Measurements from ENCODE around the gene NTRK3.

NTRK3 gene

DNA sequence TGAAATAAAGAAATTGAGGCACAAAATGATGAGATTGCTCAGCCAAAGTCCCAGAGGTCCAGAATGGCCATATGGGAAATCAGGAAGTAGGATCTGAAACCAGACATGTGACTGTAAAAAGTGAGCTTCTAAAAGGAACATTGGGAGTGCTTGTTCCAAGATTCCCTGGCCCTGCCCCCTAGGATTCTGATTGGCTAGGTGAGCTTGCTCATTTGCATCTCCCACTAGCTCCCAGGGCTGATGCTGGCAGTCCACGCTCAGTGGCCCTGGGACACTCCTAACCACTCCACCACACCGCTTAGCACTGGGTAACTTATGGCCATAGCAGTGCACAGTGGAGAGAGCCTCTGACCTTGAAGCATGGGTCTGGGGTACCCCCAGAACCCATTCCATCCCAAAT lies 326.7 kb downstream of the NTRK3 start:
- Mint-ChIP-seq H3K4me3 (no peak overlapping the region), H3K36me3 (ENCODE audit: low read depth) (no peaks in the 10 kb centered on the region), H3K9me3 (no peaks in the 10 kb centered on the region), H3K4me1 (ENCODE audit: low read depth) (no peaks in the 10 kb centered on the region), H3K27me3 (no peaks in the 10 kb centered on the region), H3K27ac (no peak overlapping the region)
- intact Hi-C loops (cut with micrococcal nuclease) = no loop called here

DNA sequence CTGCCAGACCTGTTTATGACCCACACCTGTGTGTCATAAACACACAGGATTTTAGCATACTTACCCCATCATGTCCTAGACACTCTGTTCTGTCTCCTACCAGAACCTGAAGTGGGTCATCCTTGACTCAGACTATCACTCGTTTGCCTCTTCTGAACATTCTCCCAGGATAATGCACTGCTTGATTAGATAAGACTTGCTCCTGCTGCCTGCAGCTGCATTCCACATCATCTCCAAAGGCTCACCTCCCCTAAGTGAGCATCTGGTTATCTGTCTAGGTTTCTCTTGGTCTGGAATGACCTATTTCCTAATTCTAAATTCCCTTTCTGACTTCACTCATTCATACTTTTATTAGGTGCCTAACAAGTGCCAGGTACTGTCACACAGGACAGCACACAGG lies 332.1 kb downstream of the NTRK3 start:
- intact Hi-C loops (cut with micrococcal nuclease) = no loop called here
- no peaks in the 10 kb centered on the region for H3K36me3 Mint-ChIP-seq (ENCODE audit: low read depth)
- no peak overlapping the region for H3K4me3 Mint-ChIP-seq
- H3K9me3 Mint-ChIP-seq = no peaks in the 10 kb centered on the region
- peaks cover 5% of the 10 kb centered on the region for H3K27me3 Mint-ChIP-seq
- no peaks in the 10 kb centered on the region for H3K4me1 Mint-ChIP-seq (ENCODE audit: low read depth)
- no peak overlapping the region for H3K27ac Mint-ChIP-seq

DNA sequence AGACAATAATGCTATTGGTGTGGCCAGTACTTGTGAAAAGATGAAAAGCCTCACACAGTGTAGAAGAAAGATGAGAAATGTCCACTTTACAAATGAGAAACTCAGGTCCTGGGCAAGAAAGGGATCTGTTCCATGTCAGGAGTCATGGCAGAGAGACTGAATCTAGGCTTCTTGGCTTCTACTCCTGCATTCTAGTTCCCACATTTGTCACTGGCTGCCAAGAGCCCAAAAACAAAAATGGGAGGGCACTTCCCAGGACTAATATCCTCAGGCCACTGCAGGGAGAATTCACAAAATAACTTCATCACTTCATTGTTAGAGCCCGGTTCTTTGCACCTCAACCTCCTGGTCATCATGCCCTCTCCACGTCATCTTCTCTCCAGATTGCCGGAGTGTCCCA lies 337.5 kb downstream of the NTRK3 start:
- peaks cover 6% of the 10 kb centered on the region for H3K27me3 Mint-ChIP-seq
- peaks cover 5% of the 10 kb centered on the region for H3K4me1 Mint-ChIP-seq (ENCODE audit: low read depth)
- H3K36me3 Mint-ChIP-seq (ENCODE audit: low read depth) = no peaks in the 10 kb centered on the region

DNA sequence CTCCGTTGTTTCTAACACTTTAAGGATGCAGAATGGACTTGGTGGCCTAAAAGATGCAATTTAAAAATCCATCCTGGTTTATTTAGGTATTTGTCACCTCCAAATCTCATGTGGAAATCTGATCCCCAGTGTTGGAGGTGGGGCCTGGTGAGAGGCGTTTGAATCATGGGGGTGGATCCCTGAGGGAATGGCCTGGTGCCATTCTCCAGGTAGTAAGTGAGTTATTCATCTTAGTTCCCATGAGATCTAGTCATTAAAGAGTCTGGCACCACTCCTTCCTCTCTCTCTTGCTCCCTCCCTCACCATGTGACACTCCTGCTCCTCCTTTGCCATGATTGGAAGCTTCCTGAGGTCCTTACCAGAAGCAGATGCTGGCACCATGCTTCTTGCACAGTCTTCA lies 339.1 kb downstream of the NTRK3 start:
- Mint-ChIP-seq H3K27ac (no peak overlapping the region), H3K4me3 (no peak overlapping the region), H3K27me3 (peaks cover 7% of the 10 kb centered on the region), H3K4me1 (ENCODE audit: low read depth) (peaks cover 5% of the 10 kb centered on the region), H3K36me3 (ENCODE audit: low read depth) (no peaks in the 10 kb centered on the region), H3K9me3 (peaks cover 14% of the 10 kb centered on the region)
- intact Hi-C loops (cut with micrococcal nuclease) = no loop called here

More for the DNA sequence above, 337.5 kb downstream of the NTRK3 start:
- H3K27ac Mint-ChIP-seq = no peak overlapping the region
- intact Hi-C loops (cut with micrococcal nuclease) = no loop called here
- peaks cover 14% of the 10 kb centered on the region for H3K9me3 Mint-ChIP-seq
- H3K4me3 Mint-ChIP-seq = no peak overlapping the region

DNA sequence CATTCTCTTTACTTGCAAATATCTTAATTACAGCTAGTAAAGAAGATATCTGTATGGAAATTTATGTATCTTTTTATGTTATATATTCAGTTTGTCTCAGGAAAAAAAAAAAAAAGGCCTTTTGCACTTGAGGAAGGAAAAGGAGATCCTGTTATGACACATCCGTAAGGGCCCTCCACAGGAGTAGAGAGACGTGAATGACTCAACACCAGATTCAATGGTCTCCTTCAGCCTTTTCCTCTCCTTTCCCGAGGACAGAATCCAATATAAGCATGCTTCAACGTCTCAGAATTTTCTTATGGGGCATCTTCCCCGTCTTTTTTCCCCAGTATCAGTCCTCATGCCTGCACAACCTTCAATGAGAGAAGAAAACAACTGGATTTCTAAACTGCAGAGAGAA lies 340.3 kb downstream of the NTRK3 start:
- intact Hi-C loops (cut with micrococcal nuclease) = no loop called here
- Mint-ChIP-seq H3K4me3 (no peak overlapping the region), H3K9me3 (peaks cover 14% of the 10 kb centered on the region), H3K27ac (no peak overlapping the region), H3K36me3 (ENCODE audit: low read depth) (no peaks in the 10 kb centered on the region), H3K27me3 (peaks cover 12% of the 10 kb centered on the region), H3K4me1 (ENCODE audit: low read depth) (peaks cover 5% of the 10 kb centered on the region)

- Mint-ChIP-seq H3K4me3 (no peak overlapping the region), H3K9me3 (peaks cover 6% of the 10 kb centered on the region), H3K36me3 (ENCODE audit: low read depth) (no peaks in the 10 kb centered on the region), H3K4me1 (ENCODE audit: low read depth) (peaks cover 5% of the 10 kb centered on the region), H3K27me3 (peaks cover 31% of the 10 kb centered on the region), H3K27ac (no peak overlapping the region)
- intact Hi-C loops (cut with micrococcal nuclease) = no loop called here
These were observed 346.2 kb downstream of the NTRK3 start for GRCh38 chr15:87910301-87910700.

GRCh38 chr15:87907676-87908446 lies 348.7 kb downstream of the NTRK3 start:
- Mint-ChIP-seq H3K4me1 (ENCODE audit: low read depth) (peaks cover 12% of the 10 kb centered on the region), H3K27me3 (peaks cover 31% of the 10 kb centered on the region), H3K27ac (no peak overlapping the region), H3K4me3 (no peak overlapping the region), H3K9me3 (no peaks in the 10 kb centered on the region), H3K36me3 (ENCODE audit: low read depth) (no peaks in the 10 kb centered on the region)
- intact Hi-C loops (cut with micrococcal nuclease) = no loop called here

GRCh38 chr15:87906444-87906843 lies 350.1 kb downstream of the NTRK3 start:
- Mint-ChIP-seq H3K4me3 (no peak overlapping the region), H3K27me3 (peaks cover 27% of the 10 kb centered on the region), H3K4me1 (ENCODE audit: low read depth) (peaks cover 21% of the 10 kb centered on the region), H3K27ac (no peak overlapping the region), H3K36me3 (ENCODE audit: low read depth) (no peaks in the 10 kb centered on the region), H3K9me3 (no peaks in the 10 kb centered on the region)
- intact Hi-C loops (cut with micrococcal nuclease) = no loop called here

DNA sequence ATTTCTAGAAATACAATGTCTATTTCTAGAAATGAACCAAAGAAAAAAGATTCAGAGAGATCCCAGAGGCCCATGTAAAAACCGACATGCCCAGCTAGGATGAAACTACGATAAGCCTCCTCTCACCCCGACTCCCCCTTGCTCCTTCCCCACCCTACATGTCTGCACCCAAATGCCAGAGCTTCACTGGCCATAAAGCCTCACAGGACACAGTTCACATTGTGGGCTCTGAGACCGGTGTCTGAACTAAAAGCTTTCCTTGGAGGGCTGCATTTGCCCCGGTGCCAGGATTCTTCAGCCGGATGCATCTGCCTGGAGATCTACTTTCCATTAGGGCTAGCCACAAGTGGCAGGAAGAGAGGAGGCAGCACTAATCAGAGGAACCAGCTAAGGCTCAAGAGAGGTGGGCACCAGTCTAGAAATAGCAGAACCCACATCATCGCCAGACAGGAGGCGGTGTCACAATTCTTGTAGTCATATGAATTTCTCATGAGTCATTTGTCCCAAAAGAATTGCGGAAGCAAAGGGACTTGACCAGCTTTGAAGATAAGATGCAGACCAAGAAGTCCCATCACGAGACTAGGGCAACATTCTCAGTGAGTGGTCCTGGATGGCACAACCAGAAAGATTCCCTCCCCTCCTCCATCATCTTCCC lies 353.6 kb downstream of the NTRK3 start:
- intact Hi-C loops (cut with micrococcal nuclease) = no loop called here
- H3K27ac Mint-ChIP-seq = peak overlapping the region; percentile 71
- no peak overlapping the region for H3K4me3 Mint-ChIP-seq

GRCh38 chr15:87901926-87902690 lies 354.4 kb downstream of the NTRK3 start:
- intact Hi-C loops (cut with micrococcal nuclease) = no loop called here
- no peaks in the 10 kb centered on the region for H3K9me3 Mint-ChIP-seq
- H3K36me3 Mint-ChIP-seq (ENCODE audit: low read depth) = no peaks in the 10 kb centered on the region
- peak overlapping the region; percentile 71 for H3K27ac Mint-ChIP-seq
- H3K4me1 Mint-ChIP-seq (ENCODE audit: low read depth) = peaks cover 21% of the 10 kb centered on the region
- peaks cover 10% of the 10 kb centered on the region for H3K27me3 Mint-ChIP-seq
- H3K4me3 Mint-ChIP-seq = no peak overlapping the region

More for the DNA sequence above, 353.6 kb downstream of the NTRK3 start:
- H3K36me3 Mint-ChIP-seq (ENCODE audit: low read depth) = no peaks in the 10 kb centered on the region
- peaks cover 21% of the 10 kb centered on the region for H3K4me1 Mint-ChIP-seq (ENCODE audit: low read depth)
- peaks cover 12% of the 10 kb centered on the region for H3K27me3 Mint-ChIP-seq
- no peaks in the 10 kb centered on the region for H3K9me3 Mint-ChIP-seq

DNA sequence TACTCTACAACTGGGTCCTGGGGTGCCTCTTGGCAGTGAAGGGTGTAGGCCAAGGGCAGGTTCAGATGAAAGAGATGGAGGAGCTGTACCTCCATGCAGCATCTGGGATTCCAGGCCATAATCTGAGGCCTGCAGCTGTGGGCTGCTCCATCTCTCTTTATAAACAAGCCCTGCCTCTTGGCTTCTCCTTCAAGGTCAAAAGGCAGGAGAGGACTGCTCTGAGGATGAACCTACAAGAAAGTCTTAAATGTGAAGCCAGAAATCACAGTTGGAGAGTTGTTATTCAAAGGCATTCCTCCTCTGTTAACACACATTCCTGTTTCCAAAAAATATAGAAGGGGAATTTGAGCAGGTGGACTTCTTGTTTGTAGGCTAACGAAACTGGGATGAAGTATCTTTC lies 355.5 kb downstream of the NTRK3 start:
- Mint-ChIP-seq H3K9me3 (no peaks in the 10 kb centered on the region), H3K27me3 (peaks cover 6% of the 10 kb centered on the region), H3K4me3 (no peak overlapping the region), H3K4me1 (ENCODE audit: low read depth) (peaks cover 21% of the 10 kb centered on the region), H3K36me3 (ENCODE audit: low read depth) (no peaks in the 10 kb centered on the region), H3K27ac (no peak overlapping the region)
- intact Hi-C loops (cut with micrococcal nuclease) = no loop called here

DNA sequence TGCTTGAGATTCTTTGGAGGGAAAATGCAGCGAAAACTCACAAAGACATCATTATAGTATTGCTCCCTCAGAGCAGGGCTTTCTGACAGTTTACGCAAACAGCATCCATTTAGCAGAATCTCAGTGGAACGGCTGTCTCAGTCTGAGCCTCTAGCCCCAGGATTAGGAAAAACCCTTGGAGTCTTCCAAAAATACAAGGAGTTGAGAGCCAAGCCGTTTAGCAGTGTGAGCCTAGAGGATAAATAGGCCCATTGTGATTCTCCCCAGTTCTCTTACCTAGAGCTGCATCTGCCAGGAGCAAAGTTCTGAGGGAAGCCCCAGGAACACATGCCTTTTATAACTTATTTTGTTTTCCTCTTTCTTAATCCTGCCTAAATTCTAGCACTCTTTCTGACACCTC lies 359.6 kb downstream of the NTRK3 start:
- Mint-ChIP-seq H3K4me3 (no peak overlapping the region), H3K36me3 (ENCODE audit: low read depth) (no peaks in the 10 kb centered on the region), H3K4me1 (ENCODE audit: low read depth) (peaks cover 6% of the 10 kb centered on the region), H3K27ac (no peak overlapping the region), H3K9me3 (no peaks in the 10 kb centered on the region), H3K27me3 (peaks cover 5% of the 10 kb centered on the region)
- intact Hi-C loops (cut with micrococcal nuclease) = no loop called here

DNA sequence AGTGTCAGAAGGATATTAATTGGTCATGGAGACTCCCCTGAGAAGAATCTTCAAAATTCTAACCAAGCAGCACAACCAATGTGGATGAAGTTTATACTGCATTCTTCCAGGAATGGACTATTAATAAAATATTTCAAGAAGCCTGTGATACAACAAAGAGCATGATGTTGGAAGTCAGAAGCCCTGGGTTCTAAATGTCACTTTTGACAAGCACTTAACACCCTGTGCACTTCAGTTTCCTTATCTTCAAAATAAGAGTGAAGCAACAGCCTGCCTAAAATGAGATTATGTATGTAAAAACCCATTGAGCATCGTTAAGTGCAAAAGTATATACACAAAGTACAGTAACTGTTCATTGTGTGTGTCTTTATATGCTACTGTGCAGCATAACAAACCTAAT lies 369.4 kb downstream of the NTRK3 start:
- H3K9me3 Mint-ChIP-seq = no peaks in the 10 kb centered on the region
- H3K36me3 Mint-ChIP-seq (ENCODE audit: low read depth) = no peaks in the 10 kb centered on the region
- H3K4me3 Mint-ChIP-seq = no peak overlapping the region
- intact Hi-C loops (cut with micrococcal nuclease) = no loop called here
- H3K4me1 Mint-ChIP-seq (ENCODE audit: low read depth) = peaks cover 11% of the 10 kb centered on the region
- H3K27me3 Mint-ChIP-seq = peaks cover 22% of the 10 kb centered on the region
- no peak overlapping the region for H3K27ac Mint-ChIP-seq

DNA sequence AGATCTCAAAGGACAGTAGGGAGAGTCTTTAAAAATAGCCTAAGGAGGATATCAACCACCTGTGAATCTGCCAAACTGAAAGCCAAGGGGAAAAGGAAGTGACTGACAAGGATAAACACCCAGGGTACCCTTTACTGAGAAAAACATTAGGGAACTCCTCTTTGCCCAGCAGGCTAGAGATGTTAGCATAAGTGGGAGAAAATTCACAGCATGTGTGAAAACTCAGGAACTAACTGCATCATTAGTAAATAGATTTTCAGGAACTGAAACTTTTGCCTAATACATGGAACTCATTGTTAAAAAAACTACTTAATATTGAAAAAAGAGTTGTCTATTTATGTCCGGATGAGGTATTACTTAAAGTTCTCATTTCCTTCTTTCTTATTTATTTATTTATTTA lies 375.5 kb downstream of the NTRK3 start:
- H3K4me1 Mint-ChIP-seq (ENCODE audit: low read depth) = peaks cover 36% of the 10 kb centered on the region
- H3K9me3 Mint-ChIP-seq = no peaks in the 10 kb centered on the region
- intact Hi-C loops (cut with micrococcal nuclease) = loop anchor here (5.0 kb wide), 1 partner anchor 119 kb away; no protein-coding TSS in a partner anchor
- H3K4me3 Mint-ChIP-seq = no peak overlapping the region
- H3K27ac Mint-ChIP-seq = no peak overlapping the region
- no peaks in the 10 kb centered on the region for H3K36me3 Mint-ChIP-seq (ENCODE audit: low read depth)
- H3K27me3 Mint-ChIP-seq = peaks cover 21% of the 10 kb centered on the region
